Adrenal gland (tissue), 5 donors: ENCODE measurements around the gene STK24.

Experiments used
- CTCF ChIP-seq, 6 experiments: fragments of 450-650 bp in 4 of 6; fragments of 200-600 bp in 2 of 6; sonication (generic) in 1 of 6; IDR thresholded peaks; 1 replicate in 5 of 6; 2 replicates in 1 of 6; pipeline versions ENCODE4 v1.5.1 to v1.8.0; 2016 to 2021; ENCODE audit warnings: antibody characterized with exemption in 6 of 6, mild to moderate bottlenecking in 2 of 6, moderate library complexity in 1 of 6
- POLR2A ChIP-seq, 2 donors: fragments of 450-650 bp; IDR thresholded peaks; one replicate each; pipeline ENCODE4 v1.6.1; 2017; ENCODE audit warnings: antibody characterized with exemption in 2 of 2, mild to moderate bottlenecking in 2 of 2, moderate library complexity in 1 of 2
- donor health status: DM: no; HTN: no; CAD: no.

GRCh38 chr13:98490866-98491265, 86.0 kb downstream of the STK24 start:
- TF ChIP-seq CTCF (IDR thresholded peaks at IDR 0.05) = no peak
- TF ChIP-seq POLR2A (IDR thresholded peaks at IDR 0.05) = no peak
